HFF-Myc (cell line): ENCODE measurements around the gene LANCL2.

ENCODE experiments used
- DNase-seq: peaks from one replicate; pipeline ENCODE4 v3.0.0-alpha.2; 2011; ENCODE audit warnings: low read depth; ENCODE audit errors: extremely low read depth
- H3K4me3 ChIP-seq: replicated peaks from 2 replicates; pipeline ENCODE4 v1.5.1; 2011; ENCODE audit warnings: low read depth, mild to moderate bottlenecking, control low read depth, low read length
- CTCF ChIP-seq: IDR thresholded peaks from 2 replicates; pipeline ENCODE4 v1.5.1; 2012; ENCODE audit warnings: mild to moderate bottlenecking, low read depth, low read length, control low read depth; ENCODE audit errors: missing control alignments

Gene LANCL2

GRCh38 chr7:55473932-55474331, 108.8 kb downstream of the LANCL2 start:
- no peak overlapping the region for H3K4me3 ChIP-seq
- no peak for DNase-seq
- no peak for TF ChIP-seq CTCF

GRCh38 chr7:55474944-55475854, 110.1 kb downstream of the LANCL2 start:
- TF ChIP-seq CTCF = no peak
- no peak for DNase-seq
- no peak overlapping the region for H3K4me3 ChIP-seq

GRCh38 chr7:55475855-55476803, 111.0 kb downstream of the LANCL2 start:
- H3K4me3 ChIP-seq = no peak overlapping the region
- no peak for TF ChIP-seq CTCF
- no peak for DNase-seq

- no peak overlapping the region for H3K4me3 ChIP-seq
- no peak for TF ChIP-seq CTCF
- DNase-seq = no peak
Measured at GRCh38 chr7:55476852-55477780, 112.0 kb downstream of the LANCL2 start.

- DNase-seq = peak; percentile 55
- H3K4me3 ChIP-seq = no peak overlapping the region
Measured at GRCh38 chr7:55477781-55478374, 112.7 kb downstream of the LANCL2 start.

More at GRCh38 chr7:55477781-55478374, 112.7 kb downstream of the LANCL2 start:
- TF ChIP-seq CTCF = no peak
